ENCODE data around the gene MEIKIN. TPM values are rescaled to one million over a fixed set of nuclear protein-coding genes. Genes with fewer than 3 reads are reported as not detected.

The MEIKIN gene, protein sequence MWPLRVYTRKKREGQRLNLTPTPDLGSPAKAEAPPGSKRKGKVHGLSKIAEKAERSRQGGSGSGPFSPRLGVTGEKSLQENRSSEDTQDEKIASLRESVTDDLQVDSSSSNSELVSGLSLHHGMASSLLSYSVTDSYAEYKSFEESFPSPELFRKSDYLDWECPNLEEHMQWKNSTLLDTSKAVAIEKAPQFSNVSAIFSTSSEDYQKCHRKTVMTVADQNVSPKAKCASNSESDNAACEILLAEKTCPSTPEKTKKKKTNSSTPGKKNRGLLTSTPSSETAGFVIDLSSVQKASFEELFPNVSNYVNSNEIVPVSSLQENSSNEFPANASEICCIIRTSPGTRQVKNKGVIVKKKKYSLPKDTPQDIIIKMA
- 1 to 10 TPM; 1.1 to 2.2 TPM for total RNA-seq

GRCh38 chr5:131945551-131946168 lies at the start of gene MEIKIN:
Gene MEIKIN (minus strand): TSS chr5:131945663. CDS start chr5:131945505, 158 bp downstream.
- H3K9me3 Mint-ChIP-seq = no peaks in the 10 kb centered on the region
- peak within 1 kb of the TSS; percentile 12 for H3K27ac Mint-ChIP-seq
- no peaks in the 10 kb centered on the region for H3K36me3 Mint-ChIP-seq (ENCODE audit: low read depth)
- no peaks in the 10 kb centered on the region for H3K4me1 Mint-ChIP-seq
- no peak for DNase-seq
- POLR2A ChIA-PET = no interaction called here
- peaks cover 4% of the 10 kb centered on the region for H3K27me3 Mint-ChIP-seq
- H3K4me3 Mint-ChIP-seq = no peak within 1 kb of the TSS
- CTCF ChIA-PET = no interaction called here

GRCh38 chr5:131994533-131995226 lies 49.2 kb upstream of the MEIKIN start:
- no peak overlapping the region for H3K4me3 Mint-ChIP-seq
- no peaks in the 10 kb centered on the region for H3K9me3 Mint-ChIP-seq
- H3K36me3 Mint-ChIP-seq (ENCODE audit: low read depth) = no peaks in the 10 kb centered on the region
- no peak for DNase-seq
- no peaks in the 10 kb centered on the region for H3K27me3 Mint-ChIP-seq
- CTCF ChIA-PET = no interaction called here
- POLR2A ChIA-PET = no interaction called here
- peaks cover 17% of the 10 kb centered on the region for H3K4me1 Mint-ChIP-seq
- no peak overlapping the region for H3K27ac Mint-ChIP-seq

- Mint-ChIP-seq H3K9me3 (no peaks in the 10 kb centered on the region), H3K36me3 (ENCODE audit: low read depth) (no peaks in the 10 kb centered on the region), H3K4me1 (peaks cover 17% of the 10 kb centered on the region), H3K27ac (no peak overlapping the region), H3K27me3 (no peaks in the 10 kb centered on the region), H3K4me3 (no peak overlapping the region)
- no peak for DNase-seq
- ChIA-PET POLR2A (no interaction called here), CTCF (no interaction called here)
Measured at GRCh38 chr5:131994090-131994489, 48.6 kb upstream of the MEIKIN start.

- Mint-ChIP-seq H3K27me3 (no peaks in the 10 kb centered on the region), H3K27ac (no peak overlapping the region), H3K9me3 (no peaks in the 10 kb centered on the region), H3K4me3 (no peak overlapping the region), H3K36me3 (ENCODE audit: low read depth) (no peaks in the 10 kb centered on the region), H3K4me1 (peaks cover 15% of the 10 kb centered on the region)
- ChIA-PET CTCF (interaction anchor here (1.0 to 1.5 kb wide), 2 partner anchors 9 to 14 kb away, joined by 3 to 4 read pairs; no protein-coding TSS in a partner anchor), POLR2A (no interaction called here)
- DNase-seq = no peak
Measured at GRCh38 chr5:131993676-131994075, 48.2 kb upstream of the MEIKIN start.

DNA sequence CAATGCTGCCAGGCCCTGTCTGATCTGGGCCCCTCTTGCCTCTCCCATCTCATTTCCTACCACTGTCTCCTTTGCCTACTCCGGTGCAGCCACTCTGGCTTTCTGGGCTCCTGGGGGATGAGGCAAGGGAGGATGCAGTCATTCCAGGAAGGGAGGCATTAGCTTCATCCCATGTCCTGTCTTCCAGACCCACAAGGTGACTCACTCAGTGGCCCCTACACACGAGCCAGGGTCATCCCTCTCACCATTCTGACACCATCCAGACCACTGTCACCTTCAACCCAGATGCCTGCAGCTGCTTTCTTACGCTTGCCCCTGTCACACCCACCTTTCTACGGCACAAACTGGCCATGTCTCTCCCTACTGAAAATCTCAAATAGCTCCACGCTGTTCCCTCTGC lies 46.9 kb upstream of the MEIKIN start:
- DNase-seq = no peak
- ChIA-PET POLR2A (no interaction called here), CTCF (interaction anchor here (1.5 to 1.6 kb wide), 2 partner anchors 15 to 403 kb away, joined by 4 read pairs; no protein-coding TSS in a partner anchor)
- no peaks in the 10 kb centered on the region for H3K9me3 Mint-ChIP-seq
- no peak overlapping the region for H3K27ac Mint-ChIP-seq
- H3K27me3 Mint-ChIP-seq = no peaks in the 10 kb centered on the region
- H3K4me3 Mint-ChIP-seq = no peak overlapping the region
- H3K4me1 Mint-ChIP-seq = peaks cover 11% of the 10 kb centered on the region
- H3K36me3 Mint-ChIP-seq (ENCODE audit: low read depth) = no peaks in the 10 kb centered on the region

DNA sequence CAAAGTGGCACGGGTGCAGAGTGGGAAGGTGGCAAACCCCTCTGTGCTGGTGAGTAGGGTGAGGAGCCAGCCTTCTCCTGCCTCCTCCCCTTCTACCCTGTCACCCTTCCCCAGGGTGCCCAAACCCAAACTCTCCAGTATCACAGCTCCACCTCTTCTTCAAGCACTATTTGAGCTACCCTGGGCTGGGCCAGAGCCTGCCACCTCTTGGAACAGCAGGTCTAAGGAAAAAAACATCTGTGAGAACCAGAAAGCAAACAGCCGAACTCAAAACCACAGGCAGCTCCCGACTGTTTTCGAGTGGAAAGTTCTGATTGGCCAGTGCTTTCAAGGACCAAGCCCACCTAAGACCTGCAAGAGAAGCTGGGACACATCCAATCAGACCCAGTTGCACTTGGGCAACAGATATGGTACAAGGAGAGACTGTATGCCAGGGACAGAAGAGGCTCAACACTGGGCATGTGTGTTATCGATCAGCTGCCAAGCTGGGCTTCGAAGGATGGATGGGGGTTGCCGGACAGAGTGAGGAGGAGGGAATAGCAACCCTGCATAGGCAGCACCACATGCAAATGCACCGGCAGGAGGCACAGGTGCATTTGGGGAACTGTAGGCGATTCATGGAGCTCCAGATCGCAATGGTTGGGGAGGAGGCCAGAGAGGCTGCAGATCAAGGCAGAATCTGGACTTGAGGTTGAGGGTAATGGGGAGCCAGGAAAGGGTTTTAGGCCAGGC lies 46.3 kb upstream of the MEIKIN start:
- H3K4me3 Mint-ChIP-seq = no peak overlapping the region
- no peak overlapping the region for H3K27ac Mint-ChIP-seq
- H3K36me3 Mint-ChIP-seq (ENCODE audit: low read depth) = no peaks in the 10 kb centered on the region
- H3K27me3 Mint-ChIP-seq = no peaks in the 10 kb centered on the region
- peaks cover 4% of the 10 kb centered on the region for H3K4me1 Mint-ChIP-seq
- ChIA-PET POLR2A (no interaction called here), CTCF (interaction anchor here (1.6 kb wide), 2 partner anchors 16 to 402 kb away, joined by 4 read pairs; no protein-coding TSS in a partner anchor)
- H3K9me3 Mint-ChIP-seq = no peaks in the 10 kb centered on the region
- no peak for DNase-seq

DNA sequence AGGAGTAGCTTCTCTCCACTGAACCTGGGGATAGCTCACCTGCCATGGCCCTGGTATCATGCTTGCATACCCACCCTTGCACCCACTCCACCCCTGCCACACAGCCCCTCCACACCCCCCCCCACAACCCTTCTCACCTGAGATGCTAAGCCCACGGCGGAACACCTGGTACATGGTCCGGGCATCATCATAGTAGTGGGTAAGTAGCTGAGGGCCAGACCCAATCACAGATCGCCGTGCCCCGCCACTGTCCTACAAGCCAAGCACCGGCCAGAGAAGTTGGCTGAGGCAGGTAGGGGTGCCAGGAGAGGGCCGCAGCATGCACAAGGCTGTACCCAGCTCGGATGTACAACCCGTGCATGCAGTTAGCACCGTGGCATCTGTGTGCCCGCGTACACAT lies 45.3 kb upstream of the MEIKIN start:
- CTCF ChIA-PET = interaction anchor here (1.6 kb wide), 2 partner anchors 17 to 401 kb away, joined by 4 read pairs; no protein-coding TSS in a partner anchor
- H3K27ac Mint-ChIP-seq = no peak overlapping the region
- no peaks in the 10 kb centered on the region for H3K27me3 Mint-ChIP-seq
- no peak for DNase-seq
- no peaks in the 10 kb centered on the region for H3K4me1 Mint-ChIP-seq
- no peaks in the 10 kb centered on the region for H3K9me3 Mint-ChIP-seq
- POLR2A ChIA-PET = no interaction called here
- H3K4me3 Mint-ChIP-seq = no peak overlapping the region
- no peaks in the 10 kb centered on the region for H3K36me3 Mint-ChIP-seq (ENCODE audit: low read depth)

GRCh38 chr5:131988601-131989000 lies 43.1 kb upstream of the MEIKIN start:
- H3K36me3 Mint-ChIP-seq (ENCODE audit: low read depth) = no peaks in the 10 kb centered on the region
- no peaks in the 10 kb centered on the region for H3K4me1 Mint-ChIP-seq
- H3K27me3 Mint-ChIP-seq = no peaks in the 10 kb centered on the region
- CTCF ChIA-PET = no interaction called here
- POLR2A ChIA-PET = no interaction called here
- DNase-seq = no peak
- H3K27ac Mint-ChIP-seq = no peak overlapping the region
- H3K4me3 Mint-ChIP-seq = no peak overlapping the region
- no peaks in the 10 kb centered on the region for H3K9me3 Mint-ChIP-seq

- POLR2A ChIA-PET = interaction anchor here (1.3 kb wide), 1 partner anchor 9 kb away, joined by 3 read pairs; no protein-coding TSS in a partner anchor
- CTCF ChIA-PET = no interaction called here
- Mint-ChIP-seq H3K36me3 (ENCODE audit: low read depth) (no peaks in the 10 kb centered on the region), H3K9me3 (no peaks in the 10 kb centered on the region), H3K4me1 (peaks cover 3% of the 10 kb centered on the region), H3K4me3 (no peak overlapping the region), H3K27me3 (no peaks in the 10 kb centered on the region), H3K27ac (no peak overlapping the region)
- DNase-seq = no peak
Measured at GRCh38 chr5:131987251-131987650, 41.8 kb upstream of the MEIKIN start.

- CTCF ChIA-PET = no interaction called here
Measured at GRCh38 chr5:131986161-131986912, 40.9 kb upstream of the MEIKIN start.

DNA sequence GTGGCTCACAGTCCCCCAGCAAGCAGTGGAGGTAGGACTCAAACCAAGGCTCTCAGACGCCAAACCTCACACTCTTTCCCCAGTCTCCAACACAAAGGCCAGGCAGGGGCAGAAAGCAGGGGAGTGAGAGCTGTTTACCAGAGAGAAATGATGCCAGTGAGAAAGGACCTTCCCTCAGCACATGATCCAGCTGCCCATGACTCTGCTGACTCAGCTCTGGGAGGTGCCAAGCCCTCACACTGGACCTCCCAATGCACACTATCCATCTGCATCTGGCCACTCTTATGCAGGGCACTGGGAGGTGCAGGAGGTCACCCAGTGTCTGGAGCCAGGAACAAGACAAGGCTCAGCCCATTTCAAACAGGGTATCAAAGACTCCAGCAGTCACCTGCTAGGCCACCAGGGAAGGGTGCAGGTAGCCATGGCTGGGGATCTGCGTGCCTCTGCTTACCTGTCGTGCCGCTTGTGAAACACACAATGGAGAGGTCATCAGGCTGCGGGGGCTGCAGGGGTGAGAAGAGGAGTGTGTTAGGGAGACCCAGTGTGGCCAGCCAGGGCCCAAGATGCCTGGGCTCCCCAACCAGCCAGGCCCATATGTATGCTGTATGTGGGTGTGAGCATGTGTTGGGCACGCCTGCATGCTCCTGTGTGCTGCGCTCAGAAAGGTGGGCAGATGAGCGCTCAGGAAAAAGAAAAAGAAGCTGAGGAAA lies 39.6 kb upstream of the MEIKIN start:
- no peaks in the 10 kb centered on the region for H3K9me3 Mint-ChIP-seq
- H3K36me3 Mint-ChIP-seq (ENCODE audit: low read depth) = no peaks in the 10 kb centered on the region
- ChIA-PET POLR2A (no interaction called here), CTCF (interaction anchor here (1.1 kb wide), 1 partner anchor 8 kb away, joined by 3 read pairs; no protein-coding TSS in a partner anchor)
- H3K4me3 Mint-ChIP-seq = no peak overlapping the region
- no peak overlapping the region for H3K27ac Mint-ChIP-seq
- H3K4me1 Mint-ChIP-seq = peaks cover 3% of the 10 kb centered on the region
- DNase-seq = no peak
- H3K27me3 Mint-ChIP-seq = no peaks in the 10 kb centered on the region

More at GRCh38 chr5:131986161-131986912, 40.9 kb upstream of the MEIKIN start:
- DNase-seq = no peak
- Mint-ChIP-seq H3K27me3 (no peaks in the 10 kb centered on the region), H3K4me1 (peaks cover 3% of the 10 kb centered on the region), H3K9me3 (no peaks in the 10 kb centered on the region), H3K36me3 (ENCODE audit: low read depth) (no peaks in the 10 kb centered on the region), H3K4me3 (no peak overlapping the region), H3K27ac (no peak overlapping the region)
- POLR2A ChIA-PET = no interaction called here

- POLR2A ChIA-PET = no interaction called here
Measured at GRCh38 chr5:131983244-131983771, 37.8 kb upstream of the MEIKIN start.

More at GRCh38 chr5:131983244-131983771, 37.8 kb upstream of the MEIKIN start:
- Mint-ChIP-seq H3K27me3 (no peaks in the 10 kb centered on the region), H3K27ac (no peak overlapping the region), H3K4me1 (peaks cover 3% of the 10 kb centered on the region), H3K9me3 (no peaks in the 10 kb centered on the region), H3K4me3 (no peak overlapping the region), H3K36me3 (ENCODE audit: low read depth) (no peaks in the 10 kb centered on the region)
- CTCF ChIA-PET = no interaction called here
- no peak for DNase-seq

All from activated CD4-positive, alpha-beta memory T cell treated with anti-CD3 and anti-CD28 coated beads, Interleukin-2, amount 10 ng/mL, durations not matched to agents 7 days and 5 days (primary cell).